ENCODE data around the gene VDR.
A peak's percentile ranks its signal among the peaks of the same experiment; 100 is the strongest.

The VDR gene

DNA sequence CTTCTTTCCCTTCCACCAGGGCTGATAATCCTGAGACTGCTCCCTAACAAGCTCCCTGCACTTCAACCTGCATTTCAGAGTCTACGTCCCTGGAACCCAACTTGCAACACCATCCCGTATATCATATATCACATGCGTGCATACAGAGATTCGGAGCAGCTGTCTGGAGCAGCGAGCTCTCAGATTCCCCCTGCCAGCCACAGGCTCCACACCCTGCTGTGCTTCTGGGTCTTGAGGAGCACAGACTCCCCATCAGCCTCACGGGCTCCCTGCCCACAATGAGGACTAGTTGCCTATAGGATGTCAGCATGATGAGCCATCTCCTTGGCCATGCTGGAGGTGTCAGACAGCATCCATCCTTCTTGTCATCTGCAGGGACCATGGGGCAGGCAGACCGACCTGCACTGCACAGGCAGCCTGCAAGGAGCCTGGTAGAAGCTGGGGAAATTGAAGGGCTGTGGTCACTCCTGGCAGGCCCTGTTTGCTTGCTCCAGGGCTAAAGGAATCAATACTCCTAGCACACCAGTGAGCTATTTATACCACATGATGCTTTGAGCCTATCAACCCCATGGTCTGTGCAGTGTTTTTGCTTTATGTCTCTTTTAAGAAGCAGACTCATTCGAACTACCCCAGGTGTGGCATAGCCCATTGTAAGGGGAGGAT, 65.4 kb downstream of the VDR start:
- no peak overlapping the region for H3K27ac ChIP-seq
- DNase-seq (ENCODE audit: low spot score), result no peak
- TF ChIP-seq, protein P1, sequence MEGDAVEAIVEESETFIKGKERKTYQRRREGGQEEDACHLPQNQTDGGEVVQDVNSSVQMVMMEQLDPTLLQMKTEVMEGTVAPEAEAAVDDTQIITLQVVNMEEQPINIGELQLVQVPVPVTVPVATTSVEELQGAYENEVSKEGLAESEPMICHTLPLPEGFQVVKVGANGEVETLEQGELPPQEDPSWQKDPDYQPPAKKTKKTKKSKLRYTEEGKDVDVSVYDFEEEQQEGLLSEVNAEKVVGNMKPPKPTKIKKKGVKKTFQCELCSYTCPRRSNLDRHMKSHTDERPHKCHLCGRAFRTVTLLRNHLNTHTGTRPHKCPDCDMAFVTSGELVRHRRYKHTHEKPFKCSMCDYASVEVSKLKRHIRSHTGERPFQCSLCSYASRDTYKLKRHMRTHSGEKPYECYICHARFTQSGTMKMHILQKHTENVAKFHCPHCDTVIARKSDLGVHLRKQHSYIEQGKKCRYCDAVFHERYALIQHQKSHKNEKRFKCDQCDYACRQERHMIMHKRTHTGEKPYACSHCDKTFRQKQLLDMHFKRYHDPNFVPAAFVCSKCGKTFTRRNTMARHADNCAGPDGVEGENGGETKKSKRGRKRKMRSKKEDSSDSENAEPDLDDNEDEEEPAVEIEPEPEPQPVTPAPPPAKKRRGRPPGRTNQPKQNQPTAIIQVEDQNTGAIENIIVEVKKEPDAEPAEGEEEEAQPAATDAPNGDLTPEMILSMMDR (conservative IDR thresholded peaks at IDR 0.05; ENCODE audit: low read depth), result no peak
- ChIA-PET CTCF (interaction anchor here (0.6 to 4.3 kb wide), 11 partner anchors 10 to 132 kb away, joined by 3 to 35 read pairs (median 7); no protein-coding TSS in a partner anchor), POLR2A (ENCODE audit: low non-redundant PET) (no interaction called here)

DNA sequence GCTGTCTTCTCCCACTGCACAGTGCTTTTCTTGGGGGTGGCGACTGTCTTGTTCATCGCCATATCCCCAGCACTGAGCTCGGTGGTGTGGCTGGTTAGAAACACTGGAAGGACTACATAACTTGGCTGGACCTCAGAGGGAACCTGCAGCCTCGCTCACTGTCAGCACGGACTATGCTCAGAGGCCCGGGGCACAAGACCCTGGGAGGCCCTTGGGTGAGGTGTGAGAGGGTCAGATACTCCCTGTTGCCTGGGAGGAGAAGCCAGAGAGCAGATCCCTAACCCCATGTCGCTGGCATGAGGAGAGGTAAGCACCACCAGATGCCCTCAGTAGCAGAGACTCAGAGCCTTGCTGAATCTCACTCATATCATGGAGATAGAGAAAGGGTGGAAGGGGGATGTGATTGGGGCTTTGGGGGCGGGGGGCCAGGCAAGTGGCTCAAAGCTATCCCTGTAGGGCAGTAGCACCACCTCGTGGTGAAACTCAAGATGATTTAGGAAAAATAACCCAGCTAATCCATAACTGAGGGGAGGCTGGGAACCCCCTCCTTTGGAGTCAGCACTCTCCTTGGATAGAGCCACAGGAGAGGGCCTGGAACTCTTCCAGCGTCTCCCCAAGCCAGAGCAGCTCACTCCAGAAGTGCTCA, 66.4 kb downstream of the VDR start:
- ChIA-PET CTCF (interaction anchor here (0.5 to 4.3 kb wide), 33 partner anchors 9 to 1206 kb away, joined by 3 to 35 read pairs (median 5); partner anchors contain the start of gene HDAC7), POLR2A (ENCODE audit: low non-redundant PET) (no interaction called here)
- TF ChIP-seq, protein P1 (conservative IDR thresholded peaks at IDR 0.05; ENCODE audit: low read depth), result peak; percentile 35
- H3K27ac ChIP-seq, result no peak overlapping the region
- no peak for DNase-seq (ENCODE audit: low spot score)

DNA sequence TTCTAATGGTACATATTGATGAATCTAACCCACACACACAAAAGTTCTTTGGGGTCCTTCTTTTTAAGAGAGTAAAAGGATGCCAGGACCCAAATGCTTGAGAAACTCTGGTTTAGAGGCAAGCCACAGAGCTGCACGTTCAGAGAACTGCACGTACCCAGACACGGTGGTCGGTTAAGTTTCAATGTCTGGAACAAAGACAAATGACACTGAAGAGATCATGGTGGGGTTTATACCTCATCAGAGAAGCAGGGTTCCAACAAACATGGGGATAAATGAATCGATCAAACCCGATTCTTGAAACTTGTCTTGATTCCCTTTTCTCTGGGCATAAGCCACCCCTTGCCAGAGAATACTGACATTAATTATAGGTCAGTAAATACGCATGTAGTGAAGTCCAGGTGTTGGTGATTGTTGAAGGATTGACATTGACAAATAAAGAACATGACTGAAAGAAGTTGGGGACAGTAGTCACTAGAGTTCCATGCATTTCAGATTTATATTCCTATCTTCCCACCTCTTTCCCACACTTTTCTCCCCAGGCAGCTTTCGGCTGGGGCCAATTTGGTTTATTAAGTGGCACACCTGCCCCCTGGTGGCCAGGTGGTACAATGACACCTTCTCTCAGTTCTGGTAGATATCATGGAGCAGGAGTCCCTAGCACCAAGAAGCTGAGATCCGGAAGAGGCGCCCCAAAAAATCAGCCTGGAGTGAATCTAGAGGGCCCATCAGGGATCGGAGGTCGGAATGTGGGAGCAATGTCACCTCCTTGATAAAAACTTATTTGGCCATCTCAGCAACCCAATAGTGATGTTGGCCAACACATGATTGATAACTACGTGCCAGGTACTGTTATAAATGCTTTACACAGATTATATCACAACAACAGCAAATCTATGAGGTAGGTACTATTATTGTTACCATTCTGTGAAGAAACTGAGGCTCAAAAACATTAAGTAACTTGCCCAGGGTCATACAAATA, 67.3 kb downstream of the VDR start:
- peak; percentile 84 for DNase-seq (ENCODE audit: low spot score)
- POLR2A ChIA-PET (ENCODE audit: low non-redundant PET), result no interaction called here
- CTCF ChIA-PET, result interaction anchor here (0.5 to 4.3 kb wide), 29 partner anchors 9 to 359 kb away, joined by 3 to 35 read pairs (median 6); partner anchors contain the start of gene HDAC7
- H3K27ac ChIP-seq, result no peak overlapping the region
- TF ChIP-seq, protein P1 (conservative IDR thresholded peaks at IDR 0.05; ENCODE audit: low read depth), result peak; percentile 84

DNA sequence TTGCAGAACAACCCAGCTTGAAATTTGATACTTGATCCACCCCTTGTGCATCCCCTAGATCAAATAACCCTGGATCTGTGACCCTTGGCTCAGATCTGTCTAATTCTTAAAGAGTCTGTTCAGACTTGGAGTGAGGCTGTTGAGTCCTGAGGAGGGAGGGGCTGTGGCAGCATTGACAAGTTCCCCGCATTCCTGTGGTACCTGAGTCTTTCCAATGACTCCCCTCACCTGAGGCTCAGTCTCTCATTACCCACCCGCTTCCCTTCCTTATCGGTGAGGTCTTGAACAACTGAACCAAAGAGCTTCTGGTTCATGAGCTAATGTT, 69.0 kb downstream of the VDR start:
- peak overlapping the region; percentile 61 for H3K27ac ChIP-seq
- DNase-seq (ENCODE audit: low spot score), result no peak
- POLR2A ChIA-PET (ENCODE audit: low non-redundant PET), result interaction anchor here (0.6 to 0.7 kb wide), 2 partner anchors 17 to 54 kb away, joined by 3 to 5 read pairs; no protein-coding TSS in a partner anchor
- CTCF ChIA-PET, result interaction anchor here (0.6 to 1.3 kb wide), 3 partner anchors 16 to 79 kb away, joined by 4 to 6 read pairs (median 4); partner anchors contain the start of gene HDAC7
- TF ChIP-seq, protein P1 (conservative IDR thresholded peaks at IDR 0.05; ENCODE audit: low read depth), result no peak

DNA sequence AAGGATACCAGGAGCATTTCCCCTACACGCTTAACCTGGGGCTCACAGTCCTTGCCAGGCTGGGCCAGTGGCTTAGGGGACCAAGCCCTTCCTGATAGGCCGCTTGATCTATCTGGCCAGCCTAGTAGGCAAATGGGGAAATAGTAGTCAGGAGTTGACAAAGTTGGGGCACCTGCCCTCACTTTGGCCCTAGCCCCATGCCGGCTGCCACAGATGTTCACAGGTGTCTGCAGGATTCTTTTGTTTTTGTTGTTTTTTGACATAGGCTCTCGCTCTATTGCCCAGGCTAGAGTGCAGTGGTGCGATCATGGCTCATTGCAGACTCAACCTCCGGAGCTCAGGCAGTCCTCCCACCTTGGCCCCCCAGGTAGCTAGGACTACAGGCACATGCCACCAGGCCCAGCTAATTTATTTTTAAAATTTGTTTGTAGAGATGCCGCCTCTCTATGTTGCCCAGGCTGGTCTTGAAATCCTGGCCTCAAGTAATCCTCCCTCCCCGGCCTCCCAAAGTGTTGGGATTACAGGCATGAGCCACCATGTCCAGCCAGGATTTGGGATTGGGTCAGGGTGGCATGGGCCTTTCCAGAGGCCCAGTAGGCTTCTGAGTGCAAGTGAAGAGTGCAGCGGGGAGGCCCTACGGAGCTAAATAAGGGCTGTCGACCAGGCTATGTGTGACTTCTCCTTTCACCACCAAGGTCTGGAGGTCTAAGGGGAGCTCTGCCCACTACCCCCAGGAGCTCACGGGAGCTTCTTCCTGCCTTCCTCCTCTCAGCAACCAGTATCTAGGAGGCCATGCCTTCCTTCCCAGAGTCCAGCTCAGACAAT, 69.6 kb downstream of the VDR start:
- ChIA-PET CTCF (interaction anchor here (0.5 to 1.3 kb wide), 5 partner anchors 15 to 836 kb away, joined by 3 to 5 read pairs (median 4); partner anchors contain the start of gene HDAC7), POLR2A (ENCODE audit: low non-redundant PET) (no interaction called here)
- TF ChIP-seq, protein P1 (conservative IDR thresholded peaks at IDR 0.05; ENCODE audit: low read depth), result no peak
- no peak for DNase-seq (ENCODE audit: low spot score)
- peak overlapping the region; percentile 61 for H3K27ac ChIP-seq
